ENCODE data around the gene MLF1. TPM values are rescaled to one million over a fixed set of nuclear protein-coding genes. Genes with fewer than 3 reads are reported as not detected.

MLF1 gene
- total RNA-seq, 1 experiment from 2014 or later: 8.5 TPM

- no peak for DNase-seq (ENCODE audit: extremely low read depth, low read depth)
These were observed 2.7 kb downstream of the MLF1 start for GRCh38 chr3:158573714-158574113.

- no peak for DNase-seq (ENCODE audit: extremely low read depth, low read depth)
These were observed 3.7 kb downstream of the MLF1 start for GRCh38 chr3:158574646-158575045.

GRCh38 chr3:158590223-158590622 is 19.2 kb downstream of the MLF1 start:
- DNase-seq (ENCODE audit: extremely low read depth, low read depth): no peak

GRCh38 chr3:158600787-158601186 is 29.8 kb downstream of the MLF1 start:
- no peak for DNase-seq (ENCODE audit: extremely low read depth, low read depth)

- DNase-seq (ENCODE audit: extremely low read depth, low read depth): no peak
These were observed 31.2 kb downstream of the MLF1 start for GRCh38 chr3:158602227-158602626.

- DNase-seq (ENCODE audit: extremely low read depth, low read depth): no peak
These were observed 47.2 kb downstream of the MLF1 start for GRCh38 chr3:158617982-158618875.

GRCh38 chr3:158625881-158626280 is 54.9 kb downstream of the MLF1 start:
- no peak for DNase-seq (ENCODE audit: extremely low read depth, low read depth)

GRCh38 chr3:158631981-158632380 is 61.0 kb downstream of the MLF1 start:
- DNase-seq (ENCODE audit: extremely low read depth, low read depth): no peak

GRCh38 chr3:158640646-158641045 is 69.7 kb downstream of the MLF1 start:
- no peak for DNase-seq (ENCODE audit: extremely low read depth, low read depth)

- DNase-seq (ENCODE audit: extremely low read depth, low read depth): no peak
These were observed 71.0 kb downstream of the MLF1 start for GRCh38 chr3:158642005-158642404.

- DNase-seq (ENCODE audit: extremely low read depth, low read depth): no peak
These were observed 71.6 kb downstream of the MLF1 start for GRCh38 chr3:158642474-158643210.

- peak; percentile 90 for DNase-seq (ENCODE audit: extremely low read depth, low read depth)
These were observed 73.4 kb downstream of the MLF1 start, which contains the start of gene GFM1 for GRCh38 chr3:158644345-158644908. TSS of gene GFM1 (plus strand) at chr3:158644527. CDS start at chr3:158644635, 108 bp downstream.

- no peak for DNase-seq (ENCODE audit: extremely low read depth, low read depth)
These were observed 78.8 kb downstream of the MLF1 start for GRCh38 chr3:158649791-158650190.

- no peak for DNase-seq (ENCODE audit: extremely low read depth, low read depth)
These were observed 80.2 kb downstream of the MLF1 start for GRCh38 chr3:158651192-158651591.

GRCh38 chr3:158652463-158652862 is 81.5 kb downstream of the MLF1 start:
- no peak for DNase-seq (ENCODE audit: extremely low read depth, low read depth)

Small RNA genes within 50 kb of the gene (small RNA-seq; reads per million reads assigned to genes)
- gene AC025033.1: 0 reads per million in 2 experiments

Other genes starting within 250 kb of the MLF1 start
- gene GFM1, start 73.3 kb downstream of the MLF1 start, total RNA-seq (2014; rRNA removed; shearing (Covaris generic)): 32.8 and 48.7 TPM in 2 replicates
- 35.7 and 42.6 TPM in 2 replicates for gene LXN, start 101.5 kb downstream of the MLF1 start, total RNA-seq (2014; rRNA removed; shearing (Covaris generic))
- not detected in 2 replicates for gene RARRES1, start 161.3 kb downstream of the MLF1 start, total RNA-seq (2014; rRNA removed; shearing (Covaris generic))
- gene MFSD1, start 230.9 kb downstream of the MLF1 start, total RNA-seq (2014; rRNA removed; shearing (Covaris generic)): 28.6 and 30.9 TPM in 2 replicates